Testis (tissue), 2 donors: ENCODE results near the gene PRSS27.

Experiments
- CTCF ChIP-seq, 3 experiments: fragments of 450-650 bp in 2 of 3; fragments of 200-600 bp in 1 of 3; sonication (generic) in 1 of 3; IDR thresholded peaks; one replicate each; pipeline ENCODE4 v1.5.1; 2016 to 2019; ENCODE audit warnings: antibody characterized with exemption in 3 of 3, mild to moderate bottlenecking in 2 of 3, moderate library complexity in 1 of 3
- POLR2A ChIP-seq: fragments of 450-650 bp; IDR thresholded peaks from one replicate; pipeline ENCODE4 v1.6.1; 2017; ENCODE audit warnings: antibody characterized with exemption, mild to moderate bottlenecking, moderate library complexity

GRCh38 chr16:2739625-2740430 is 19.8 kb upstream of the PRSS27 start:
- TF ChIP-seq CTCF (IDR thresholded peaks at IDR 0.05) (no peak), POLR2A (no peak)
